GM23338 (cell line): Measurements from ENCODE around the gene MICALL1. TPM values are rescaled to one million over a fixed set of nuclear protein-coding genes. Genes with fewer than 3 reads are reported as not detected.
"Not testable (repeated sequence)": the region's sequence is repeated elsewhere in the genome, so short reads cannot be mapped to it uniquely, and the experiment has no call there.

Source experiments
- ATAC-seq: fragments of 200-7000 bp; cut with Tn5 transposase; 3 replicates; pipeline ENCODE4 v1.9.1; 2020
- DNase-seq: peaks from one replicate; pipeline ENCODE4 v3.0.0-alpha.2; 2015; ENCODE audit warnings: low spot score
- H2AFZ ChIP-seq: fragments of 200-600 bp; sonication (generic); 2 replicates; pipeline ENCODE4 v1.8.0; 2016; ENCODE audit warnings: antibody characterized with exemption, mild to moderate bottlenecking, moderate library complexity
- H3F3A ChIP-seq: fragments of 200-600 bp; sonication (generic); replicated peaks from 2 replicates; pipeline ENCODE4 v1.8.0; 2017; ENCODE audit warnings: antibody characterized with exemption, mixed run types, low read depth
- H3K27ac ChIP-seq: fragments of 200-600 bp; sonication (generic); 2 replicates; pipeline ENCODE4 v1.6.1; 2016; ENCODE audit warnings: low read depth
- H3K27me3 ChIP-seq: fragments of 200-600 bp; sonication (generic); 2 replicates; pipeline ENCODE4 v1.8.0; 2016; ENCODE audit warnings: mild to moderate bottlenecking, mixed run types, moderate library complexity; ENCODE audit not compliant: insufficient read depth
- H3K36me3 ChIP-seq: fragments of 200-600 bp; sonication (generic); 2 replicates; pipeline ENCODE4 v1.8.0; 2016; ENCODE audit warnings: mild to moderate bottlenecking; ENCODE audit not compliant: insufficient read depth
- H3K4me1 ChIP-seq: fragments of 200-600 bp; sonication (generic); 2 replicates; pipeline ENCODE4 v1.8.0; 2016; ENCODE audit warnings: mild to moderate bottlenecking, moderate library complexity; ENCODE audit not compliant: insufficient read depth
- H3K4me2 ChIP-seq: fragments of 200-600 bp; sonication (generic); 2 replicates; pipeline ENCODE4 v1.7.1; 2017; ENCODE audit warnings: mixed run types
- H3K4me3 ChIP-seq: fragments of 200-600 bp; sonication (generic); 2 replicates; pipeline ENCODE4 v1.6.1; 2016; ENCODE audit warnings: mixed run types
- H3K79me2 ChIP-seq: fragments of 200-600 bp; sonication (generic); replicated peaks from 2 replicates; pipeline ENCODE4 v1.8.0; 2017; ENCODE audit warnings: mild to moderate bottlenecking; ENCODE audit not compliant: insufficient read depth
- H3K9me2 ChIP-seq: fragments of 200-600 bp; sonication (generic); 2 replicates; pipeline ENCODE4 v1.8.0; 2017; ENCODE audit not compliant: insufficient read depth
- H4K20me1 ChIP-seq: fragments of 200-600 bp; sonication (generic); replicated peaks from 2 replicates; pipeline ENCODE4 v1.8.0; 2017; ENCODE audit warnings: mild to moderate bottlenecking; ENCODE audit not compliant: insufficient read depth
- H3K27ac Mint-ChIP-seq: 2 replicates; pipeline ENCODE4 v1.8.0; 2020; ENCODE audit warnings: inconsistent platforms, mild to moderate bottlenecking, moderate library complexity, mixed read lengths
- H3K27me3 Mint-ChIP-seq: 3 replicates; pipeline ENCODE4 v1.8.0; 2022; ENCODE audit warnings: low read depth, mild to moderate bottlenecking, moderate library complexity, mixed read lengths, inconsistent platforms; ENCODE audit not compliant: insufficient read depth, poor library complexity
- H3K36me3 Mint-ChIP-seq: 3 replicates; pipeline ENCODE4 v1.8.0; 2021; ENCODE audit warnings: low read depth, mild to moderate bottlenecking, inconsistent platforms, moderate library complexity, mixed read lengths
- H3K4me1 Mint-ChIP-seq: 3 replicates; pipeline ENCODE4 v1.8.0; 2020; ENCODE audit warnings: mild to moderate bottlenecking, inconsistent platforms, mixed read lengths
- H3K4me3 Mint-ChIP-seq: 3 replicates; pipeline ENCODE4 v1.8.0; 2021; ENCODE audit warnings: moderate library complexity, mild to moderate bottlenecking, inconsistent platforms, mixed read lengths
- H3K9me3 Mint-ChIP-seq: 3 replicates; pipeline ENCODE4 v1.8.0; 2020; ENCODE audit warnings: moderate library complexity, mild to moderate bottlenecking, inconsistent platforms, mixed read lengths
- EZH2phosphoT487 ChIP-seq: fragments of 200-600 bp; sonication (generic); IDR thresholded peaks from one replicate; pipeline ENCODE4 v1.8.1; 2018; ENCODE audit warnings: antibody characterized with exemption; ENCODE audit not compliant: unreplicated experiment
- JUNB ChIP-seq: IDR thresholded peaks from one replicate; pipeline ENCODE4 v1.6.1; 2016; ENCODE audit warnings: antibody characterized with exemption; ENCODE audit not compliant: unreplicated experiment
- ZNF114 ChIP-seq: fragments of 250-450 bp; sonication (Bioruptor Pico); IDR thresholded peaks from 2 replicates; pipeline ENCODE4 v1.5.0; 2020; ENCODE audit warnings: mild to moderate bottlenecking, moderate library complexity
- polyA plus RNA-seq: library from polyadenylated mRNA; unstranded; fragments of >200 nt; fragmentation: Nextera tagmentation; extraction: Ambion mirVana; gene quantifications from 2 replicates; pipeline ENCODE4 v1.2.1, GENCODE V29; 2016
- total RNA-seq: library from RNA; depleted of rRNA; stranded (reverse); fragments of >200 nt; shearing (Covaris generic); gene quantifications from 2 replicates; pipeline ENCODE4 v1.2.3, GENCODE V29; 2014
- TF ChIP-seq, protein P1 (sequence below): fragments of 250-450 bp; sonication (Bioruptor Pico); IDR thresholded peaks from 2 replicates; pipeline ENCODE4 v1.5.0; 2020; ENCODE audit warnings: mild to moderate bottlenecking, moderate library complexity

MICALL1 gene
- total and polyA plus RNA-seq, 2 experiments from 2014 or later: 5.9 to 33.1 TPM

DNA sequence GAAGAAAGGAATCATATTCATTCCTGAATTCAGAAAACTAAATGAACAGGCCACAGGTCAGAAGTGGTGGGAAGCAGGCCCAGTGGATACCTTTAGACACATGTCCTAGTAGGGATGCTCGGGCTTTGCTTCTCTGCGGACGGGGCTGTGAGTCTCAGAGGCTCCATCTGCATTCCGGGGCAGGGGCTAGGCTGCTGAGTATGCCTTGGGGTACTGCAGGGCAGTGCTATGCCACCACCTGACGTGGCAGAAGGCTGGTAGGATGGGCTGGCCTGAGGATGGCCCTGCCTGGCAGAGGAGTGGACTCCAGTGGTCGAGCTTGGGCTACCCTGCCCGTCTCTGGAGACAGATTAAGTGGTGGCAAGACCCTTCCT, 37.7 kb downstream of the MICALL1 start (continued):
- TF ChIP-seq, protein P1, sequence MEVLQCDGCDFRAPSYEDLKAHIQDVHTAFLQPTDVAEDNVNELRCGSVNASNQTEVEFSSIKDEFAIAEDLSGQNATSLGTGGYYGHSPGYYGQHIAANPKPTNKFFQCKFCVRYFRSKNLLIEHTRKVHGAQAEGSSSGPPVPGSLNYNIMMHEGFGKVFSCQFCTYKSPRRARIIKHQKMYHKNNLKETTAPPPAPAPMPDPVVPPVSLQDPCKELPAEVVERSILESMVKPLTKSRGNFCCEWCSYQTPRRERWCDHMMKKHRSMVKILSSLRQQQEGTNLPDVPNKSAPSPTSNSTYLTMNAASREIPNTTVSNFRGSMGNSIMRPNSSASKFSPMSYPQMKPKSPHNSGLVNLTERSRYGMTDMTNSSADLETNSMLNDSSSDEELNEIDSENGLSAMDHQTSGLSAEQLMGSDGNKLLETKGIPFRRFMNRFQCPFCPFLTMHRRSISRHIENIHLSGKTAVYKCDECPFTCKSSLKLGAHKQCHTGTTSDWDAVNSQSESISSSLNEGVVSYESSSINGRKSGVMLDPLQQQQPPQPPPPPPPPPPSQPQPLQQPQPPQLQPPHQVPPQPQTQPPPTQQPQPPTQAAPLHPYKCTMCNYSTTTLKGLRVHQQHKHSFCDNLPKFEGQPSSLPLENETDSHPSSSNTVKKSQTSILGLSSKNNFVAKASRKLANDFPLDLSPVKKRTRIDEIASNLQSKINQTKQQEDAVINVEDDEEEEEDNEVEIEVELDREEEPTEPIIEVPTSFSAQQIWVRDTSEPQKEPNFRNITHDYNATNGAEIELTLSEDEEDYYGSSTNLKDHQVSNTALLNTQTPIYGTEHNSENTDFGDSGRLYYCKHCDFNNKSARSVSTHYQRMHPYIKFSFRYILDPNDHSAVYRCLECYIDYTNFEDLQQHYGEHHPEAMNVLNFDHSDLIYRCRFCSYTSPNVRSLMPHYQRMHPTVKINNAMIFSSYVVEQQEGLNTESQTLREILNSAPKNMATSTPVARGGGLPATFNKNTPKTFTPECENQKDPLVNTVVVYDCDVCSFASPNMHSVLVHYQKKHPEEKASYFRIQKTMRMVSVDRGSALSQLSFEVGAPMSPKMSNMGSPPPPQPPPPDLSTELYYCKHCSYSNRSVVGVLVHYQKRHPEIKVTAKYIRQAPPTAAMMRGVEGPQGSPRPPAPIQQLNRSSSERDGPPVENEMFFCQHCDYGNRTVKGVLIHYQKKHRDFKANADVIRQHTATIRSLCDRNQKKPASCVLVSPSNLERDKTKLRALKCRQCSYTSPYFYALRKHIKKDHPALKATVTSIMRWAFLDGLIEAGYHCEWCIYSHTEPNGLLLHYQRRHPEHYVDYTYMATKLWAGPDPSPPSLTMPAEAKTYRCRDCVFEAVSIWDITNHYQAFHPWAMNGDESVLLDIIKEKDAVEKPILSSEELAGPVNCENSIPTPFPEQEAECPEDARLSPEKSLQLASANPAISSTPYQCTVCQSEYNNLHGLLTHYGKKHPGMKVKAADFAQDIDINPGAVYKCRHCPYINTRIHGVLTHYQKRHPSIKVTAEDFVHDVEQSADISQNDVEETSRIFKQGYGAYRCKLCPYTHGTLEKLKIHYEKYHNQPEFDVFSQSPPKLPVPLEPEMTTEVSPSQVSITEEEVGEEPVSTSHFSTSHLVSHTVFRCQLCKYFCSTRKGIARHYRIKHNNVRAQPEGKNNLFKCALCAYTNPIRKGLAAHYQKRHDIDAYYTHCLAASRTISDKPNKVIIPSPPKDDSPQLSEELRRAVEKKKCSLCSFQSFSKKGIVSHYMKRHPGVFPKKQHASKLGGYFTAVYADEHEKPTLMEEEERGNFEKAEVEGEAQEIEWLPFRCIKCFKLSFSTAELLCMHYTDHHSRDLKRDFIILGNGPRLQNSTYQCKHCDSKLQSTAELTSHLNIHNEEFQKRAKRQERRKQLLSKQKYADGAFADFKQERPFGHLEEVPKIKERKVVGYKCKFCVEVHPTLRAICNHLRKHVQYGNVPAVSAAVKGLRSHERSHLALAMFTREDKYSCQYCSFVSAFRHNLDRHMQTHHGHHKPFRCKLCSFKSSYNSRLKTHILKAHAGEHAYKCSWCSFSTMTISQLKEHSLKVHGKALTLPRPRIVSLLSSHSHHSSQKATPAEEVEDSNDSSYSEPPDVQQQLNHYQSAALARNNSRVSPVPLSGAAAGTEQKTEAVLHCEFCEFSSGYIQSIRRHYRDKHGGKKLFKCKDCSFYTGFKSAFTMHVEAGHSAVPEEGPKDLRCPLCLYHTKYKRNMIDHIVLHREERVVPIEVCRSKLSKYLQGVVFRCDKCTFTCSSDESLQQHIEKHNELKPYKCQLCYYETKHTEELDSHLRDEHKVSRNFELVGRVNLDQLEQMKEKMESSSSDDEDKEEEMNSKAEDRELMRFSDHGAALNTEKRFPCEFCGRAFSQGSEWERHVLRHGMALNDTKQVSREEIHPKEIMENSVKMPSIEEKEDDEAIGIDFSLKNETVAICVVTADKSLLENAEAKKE (CRISPR knock-in tag): no peak
- TF ChIP-seq EZH2phosphoT487: no peak
- TF ChIP-seq JUNB: no peak
- no peak for TF ChIP-seq ZNF114 (CRISPR knock-in tag)

GRCh38 chr22:37944423-37944822, 38.3 kb downstream of the MICALL1 start:
- not testable (repeated sequence) for H3K4me3 Mint-ChIP-seq, H3K36me3 Mint-ChIP-seq, H3K27ac Mint-ChIP-seq

DNA sequence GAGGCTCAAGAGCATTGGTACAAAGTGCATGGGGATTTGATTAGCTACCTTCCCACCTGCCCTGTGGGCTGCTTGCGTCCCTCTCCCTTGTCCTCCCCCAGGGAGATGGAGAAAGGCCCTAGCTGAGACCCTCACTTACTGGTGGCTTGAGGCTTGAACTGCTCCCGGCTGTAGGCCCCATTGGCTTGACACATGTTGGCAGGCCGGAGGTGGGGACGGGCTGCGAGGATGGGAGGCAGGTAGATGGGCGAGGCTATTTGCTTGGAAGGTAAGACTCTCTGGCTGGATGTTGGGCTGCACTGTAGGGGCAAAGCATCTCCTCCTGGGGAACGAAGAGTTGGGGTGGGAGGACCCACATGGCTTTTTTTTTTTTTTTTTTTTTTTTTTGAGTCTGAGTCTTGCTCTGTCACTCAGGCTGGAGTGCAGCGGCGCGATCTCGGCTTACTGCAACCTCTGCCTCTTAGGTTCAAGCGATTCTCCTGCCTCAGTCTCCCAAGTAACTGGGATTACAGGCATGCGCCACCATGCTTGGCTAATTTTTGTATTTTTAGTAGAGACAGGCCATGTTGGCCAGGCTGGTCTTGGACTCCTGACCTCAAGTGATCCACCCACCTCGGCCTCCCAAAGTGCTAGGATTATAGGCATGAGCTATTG, 41.2 kb downstream of the MICALL1 start:
- H4K20me1 ChIP-seq, H3K27me3 ChIP-seq, H3K27me3 Mint-ChIP-seq, H3K27ac ChIP-seq, H3K9me2 ChIP-seq, H3K4me1 Mint-ChIP-seq, H3K4me1 ChIP-seq, H3K4me3 Mint-ChIP-seq, H3K79me2 ChIP-seq, ATAC-seq, H3K9me3 Mint-ChIP-seq, H3K4me3 ChIP-seq, H2AFZ ChIP-seq, H3K36me3 Mint-ChIP-seq, H3K4me2 ChIP-seq, H3F3A ChIP-seq, H3K36me3 ChIP-seq, H3K27ac Mint-ChIP-seq, DNase-seq: not testable (repeated sequence)

More at GRCh38 chr22:37944423-37944822, 38.3 kb downstream of the MICALL1 start:
- H3K9me3 Mint-ChIP-seq, H3K79me2 ChIP-seq, H3K4me1 ChIP-seq, H3K9me2 ChIP-seq, H3K36me3 ChIP-seq, H3K27me3 Mint-ChIP-seq, H3F3A ChIP-seq, H3K27me3 ChIP-seq, H3K4me1 Mint-ChIP-seq, DNase-seq, H4K20me1 ChIP-seq, H3K4me2 ChIP-seq, H2AFZ ChIP-seq, ATAC-seq, H3K4me3 ChIP-seq, H3K27ac ChIP-seq: not testable (repeated sequence)
